OCI-LY1 (cell line): ENCODE results near the gene KRTAP5-8.

ENCODE experiments used
- H2AFZ ChIP-seq: fragments of 200-600 bp; sonication (generic), shearing (Covaris generic); 2 replicates; pipeline ENCODE4 v1.6.0; 2014; ENCODE audit warnings: antibody characterized with exemption, mild to moderate bottlenecking, low read length
- H3F3A ChIP-seq: fragments of 200-600 bp; sonication (generic), shearing (Covaris generic); 2 replicates; pipeline ENCODE4 v1.6.0; 2014; ENCODE audit warnings: mild to moderate bottlenecking, antibody characterized with exemption, low read length, moderate library complexity; ENCODE audit not compliant: insufficient read depth
- H3K27ac ChIP-seq: fragments of 200-600 bp; sonication (generic); 2 replicates; pipeline ENCODE4 v1.5.1; 2014; ENCODE audit warnings: low read length, mixed run types, mild to moderate bottlenecking, low read depth; ENCODE audit not compliant: poor library complexity, severe bottlenecking
- H3K27me3 ChIP-seq: fragments of 200-600 bp; sonication (generic); 2 replicates; pipeline ENCODE4 v1.6.0; 2014; ENCODE audit warnings: antibody characterized with exemption, mild to moderate bottlenecking, low read length, moderate library complexity; ENCODE audit not compliant: insufficient read depth
- H3K36me3 ChIP-seq: fragments of 200-600 bp; sonication (generic); 2 replicates; pipeline ENCODE4 v1.6.1; 2014; ENCODE audit warnings: mild to moderate bottlenecking, antibody characterized with exemption, low read length, moderate library complexity, mixed read lengths; ENCODE audit not compliant: insufficient read depth
- H3K4me1 ChIP-seq: fragments of 200-600 bp; sonication (generic); 2 replicates; pipeline ENCODE4 v1.5.1; 2014; ENCODE audit warnings: mild to moderate bottlenecking, low read length, moderate library complexity; ENCODE audit not compliant: insufficient read depth, severe bottlenecking
- H3K4me2 ChIP-seq: fragments of 200-600 bp; sonication (generic), shearing (Covaris generic); 2 replicates; pipeline ENCODE4 v1.6.1; 2014; ENCODE audit warnings: low read length
- H3K4me3 ChIP-seq: fragments of 200-600 bp; sonication (generic); 2 replicates; pipeline ENCODE4 v1.5.1; 2014; ENCODE audit warnings: low read length, low read depth, mild to moderate bottlenecking, mixed read lengths; ENCODE audit not compliant: poor library complexity, severe bottlenecking
- H3K79me2 ChIP-seq: fragments of 200-600 bp; shearing (Covaris generic); 2 replicates; pipeline ENCODE4 v1.6.1; 2016; ENCODE audit warnings: mixed run types, low read length, mixed read lengths; ENCODE audit not compliant: insufficient read depth
- H3K9ac ChIP-seq: fragments of 200-600 bp; sonication (generic), shearing (Covaris generic); 2 replicates; pipeline ENCODE4 v1.6.1; 2014; ENCODE audit warnings: mild to moderate bottlenecking, low read length, mixed read lengths
- H3K9me2 ChIP-seq: fragments of 200-600 bp; sonication (generic), shearing (Covaris generic); 2 replicates; pipeline ENCODE4 v1.6.1; 2014; ENCODE audit warnings: low read depth, mild to moderate bottlenecking, low read length, mixed read lengths
- H3K9me3 ChIP-seq: fragments of 200-600 bp; shearing (Covaris generic); 2 replicates; pipeline ENCODE4 v1.6.1; 2014; ENCODE audit warnings: low read length, mixed read lengths
- H4K20me1 ChIP-seq: fragments of 200-600 bp; sonication (generic), shearing (Covaris generic); 2 replicates; pipeline ENCODE4 v1.6.0; 2016; ENCODE audit warnings: mild to moderate bottlenecking, low read length; ENCODE audit not compliant: insufficient read depth
- CTCF ChIP-seq: fragments of 200-600 bp; sonication (generic), shearing (Covaris generic); IDR thresholded peaks from 2 replicates; pipeline ENCODE4 v1.5.1; 2017; ENCODE audit warnings: mild to moderate bottlenecking, antibody characterized with exemption, low read length, moderate library complexity, mixed read lengths
- EZH2 ChIP-seq: fragments of 200-600 bp; sonication (generic), shearing (Covaris generic); IDR thresholded peaks from 2 replicates; pipeline ENCODE4 v1.8.0; 2017; ENCODE audit warnings: borderline replicate concordance, mixed run types, mild to moderate bottlenecking, antibody characterized with exemption, low read length, moderate library complexity, mixed read lengths

The KRTAP5-8 gene

GRCh38 chr11:71498091-71498490 is 39.7 kb upstream of the KRTAP5-8 start:
- no peaks in the 10 kb centered on the region for H3F3A ChIP-seq
- H3K9me3 ChIP-seq = no peaks in the 10 kb centered on the region
- no peak overlapping the region for H2AFZ ChIP-seq
- no peak overlapping the region for H3K9ac ChIP-seq
- H4K20me1 ChIP-seq = no peaks in the 10 kb centered on the region
- no peak overlapping the region for H3K27ac ChIP-seq
- no peak overlapping the region for H3K4me3 ChIP-seq
- H3K36me3 ChIP-seq = peaks cover 34% of the 10 kb centered on the region
- no peak overlapping the region for H3K4me2 ChIP-seq
- TF ChIP-seq CTCF (no peak), EZH2 (no peak)
- H3K27me3 ChIP-seq = no peaks in the 10 kb centered on the region
- no peaks in the 10 kb centered on the region for H3K9me2 ChIP-seq
- H3K79me2 ChIP-seq = no peaks in the 10 kb centered on the region
- no peaks in the 10 kb centered on the region for H3K4me1 ChIP-seq

- H3K4me2 ChIP-seq = no peak overlapping the region
- no peaks in the 10 kb centered on the region for H3K4me1 ChIP-seq
- H4K20me1 ChIP-seq = no peaks in the 10 kb centered on the region
- no peak overlapping the region for H3K9ac ChIP-seq
- no peaks in the 10 kb centered on the region for H3K27me3 ChIP-seq
- no peak overlapping the region for H3K4me3 ChIP-seq
- H3K36me3 ChIP-seq = peaks cover 34% of the 10 kb centered on the region
- no peaks in the 10 kb centered on the region for H3K79me2 ChIP-seq
- H3K9me3 ChIP-seq = no peaks in the 10 kb centered on the region
- no peaks in the 10 kb centered on the region for H3K9me2 ChIP-seq
- no peaks in the 10 kb centered on the region for H3F3A ChIP-seq
- TF ChIP-seq CTCF (no peak), EZH2 (no peak)
- H3K27ac ChIP-seq = no peak overlapping the region
- no peak overlapping the region for H2AFZ ChIP-seq
Observed at GRCh38 chr11:71499125-71499524, 38.7 kb upstream of the KRTAP5-8 start.

- Histone ChIP-seq H3K9me2 (no peaks in the 10 kb centered on the region), H3K9ac (no peak overlapping the region), H3F3A (no peaks in the 10 kb centered on the region), H3K4me2 (no peak overlapping the region), H3K27ac (no peak overlapping the region), H3K79me2 (no peaks in the 10 kb centered on the region), H3K36me3 (peaks cover 34% of the 10 kb centered on the region), H2AFZ (no peak overlapping the region), H3K4me3 (no peak overlapping the region), H3K9me3 (no peaks in the 10 kb centered on the region), H3K4me1 (no peaks in the 10 kb centered on the region), H3K27me3 (no peaks in the 10 kb centered on the region), H4K20me1 (no peaks in the 10 kb centered on the region)
- TF ChIP-seq EZH2 (no peak), CTCF (no peak)
Observed at GRCh38 chr11:71499546-71499945, 38.3 kb upstream of the KRTAP5-8 start.
